ENCODE measurements around the gene NR4A1.
A peak's percentile ranks its signal among the peaks of the same experiment; 100 is the strongest.

NR4A1 gene

GRCh38 chr12:52020539-52021336 is 30.5 kb upstream of the NR4A1 start:
- ATAC-seq = peak; percentile 64
- no peak for TF ChIP-seq ARNTL (CRISPR knock-in tag; IDR thresholded peaks at IDR 0.05; ENCODE audit: borderline replicate concordance, low read depth)
- no peak for TF ChIP-seq PATZ1 (CRISPR knock-in tag; IDR thresholded peaks at IDR 0.05; ENCODE audit: borderline replicate concordance)
- TF ChIP-seq ZNF70 (CRISPR knock-in tag; IDR thresholded peaks at IDR 0.05) = no peak
- no peak for TF ChIP-seq RARB (CRISPR knock-in tag; IDR thresholded peaks at IDR 0.05)
- TF ChIP-seq PPARA (CRISPR knock-in tag; IDR thresholded peaks at IDR 0.05; ENCODE audit: borderline replicate concordance) = no peak
- TF ChIP-seq TCF4 (CRISPR knock-in tag; IDR thresholded peaks at IDR 0.05; ENCODE audit: borderline replicate concordance) = no peak
- no peak for TF ChIP-seq ESRRG (CRISPR knock-in tag; IDR thresholded peaks at IDR 0.05)
- no peak for TF ChIP-seq ZFP30 (CRISPR knock-in tag; IDR thresholded peaks at IDR 0.05)
- TF ChIP-seq ZFP3 (CRISPR knock-in tag; IDR thresholded peaks at IDR 0.05) = no peak
- TF ChIP-seq TSHZ2 (CRISPR knock-in tag; IDR thresholded peaks at IDR 0.05) = no peak
- TF ChIP-seq CREB5 (CRISPR knock-in tag; IDR thresholded peaks at IDR 0.05; ENCODE audit: low read depth) = no peak

- peak; percentile 1 for ATAC-seq
- no peak for TF ChIP-seq BACH2 (CRISPR knock-in tag; IDR thresholded peaks at IDR 0.05; ENCODE audit: borderline replicate concordance)
- TF ChIP-seq CSDC2 (CRISPR knock-in tag; IDR thresholded peaks at IDR 0.05) = no peak
- no peak for TF ChIP-seq POU6F1 (CRISPR knock-in tag; IDR thresholded peaks at IDR 0.05; ENCODE audit: borderline replicate concordance, low read depth)
- no peak for TF ChIP-seq ZFP3 (CRISPR knock-in tag; IDR thresholded peaks at IDR 0.05)
- TF ChIP-seq RARB (CRISPR knock-in tag; IDR thresholded peaks at IDR 0.05) = no peak
- no peak for TF ChIP-seq CREB5 (CRISPR knock-in tag; IDR thresholded peaks at IDR 0.05; ENCODE audit: low read depth)
- TF ChIP-seq ZNF70 (CRISPR knock-in tag; IDR thresholded peaks at IDR 0.05) = no peak
- TF ChIP-seq GLIS3 (CRISPR knock-in tag; IDR thresholded peaks at IDR 0.05) = no peak
- TF ChIP-seq PATZ1 (CRISPR knock-in tag; IDR thresholded peaks at IDR 0.05; ENCODE audit: borderline replicate concordance) = no peak
These were observed 28.4 kb upstream of the NR4A1 start for GRCh38 chr12:52022841-52023181.

- peak; percentile 69 for ATAC-seq
- TF ChIP-seq ZFP30 (CRISPR knock-in tag; IDR thresholded peaks at IDR 0.05) = no peak
- TF ChIP-seq POU6F1 (CRISPR knock-in tag; IDR thresholded peaks at IDR 0.05; ENCODE audit: borderline replicate concordance, low read depth) = no peak
- no peak for TF ChIP-seq CSDC2 (CRISPR knock-in tag; IDR thresholded peaks at IDR 0.05)
- no peak for TF ChIP-seq RARB (CRISPR knock-in tag; IDR thresholded peaks at IDR 0.05)
- TF ChIP-seq TCF4 (CRISPR knock-in tag; IDR thresholded peaks at IDR 0.05; ENCODE audit: borderline replicate concordance) = no peak
- TF ChIP-seq GLIS3 (CRISPR knock-in tag; IDR thresholded peaks at IDR 0.05) = no peak
- no peak for TF ChIP-seq CSRNP3 (CRISPR knock-in tag; IDR thresholded peaks at IDR 0.05)
- TF ChIP-seq ARNTL (CRISPR knock-in tag; IDR thresholded peaks at IDR 0.05; ENCODE audit: borderline replicate concordance, low read depth) = no peak
- TF ChIP-seq TOX (CRISPR knock-in tag; IDR thresholded peaks at IDR 0.05; ENCODE audit: borderline replicate concordance) = no peak
- no peak for TF ChIP-seq ZC3H10 (CRISPR knock-in tag; IDR thresholded peaks at IDR 0.05)
- no peak for TF ChIP-seq SNAI2 (CRISPR knock-in tag; IDR thresholded peaks at IDR 0.05)
- no peak for TF ChIP-seq ZNF565 (CRISPR knock-in tag; conservative IDR thresholded peaks at IDR 0.05; ENCODE audit: low read depth)
These were observed 27.9 kb upstream of the NR4A1 start for GRCh38 chr12:52023182-52023975.
